Epithelial cell of umbilical artery (primary cell): Measurements from ENCODE around the gene RNF103. TPM values are rescaled to one million over a fixed set of nuclear protein-coding genes. Genes with fewer than 3 reads are reported as not detected.

Source experiments
- total RNA-seq: library from RNA; depleted of rRNA; stranded (reverse); fragments of >200 nt; gene quantifications from 2 replicates; pipeline ENCODE4 v1.2.3, GENCODE V29; 2014

Gene RNF103
- 15.3 and 23.3 TPM in 2 replicates for total RNA-seq

GRCh38 chr2:86623494-86624266 is at the start of gene RNF103:
TSS of gene RNF103 (minus strand) at chr2:86623865. CDS start at chr2:86622886, 979 bp downstream.

GRCh38 chr2:86562922-86563649 is 60.6 kb downstream of the RNF103 start, which contains the start of gene CHMP3:
TSS of gene CHMP3 (minus strand) at chr2:86563443. CDS start at chr2:86563348, 95 bp downstream.

Other genes starting within 250 kb of the RNF103 start
- gene KDM3A, start 182.5 kb downstream of the RNF103 start, total RNA-seq = 16.1 and 18.5 TPM in 2 replicates
- gene CHMP3, start 60.4 kb downstream of the RNF103 start, total RNA-seq = 50.7 and 50.9 TPM in 2 replicates
- 36.7 and 53.0 TPM in 2 replicates for gene RMND5A, start 96.4 kb upstream of the RNF103 start, total RNA-seq
- not detected in 2 replicates for gene CD8A, start 167.0 kb upstream of the RNF103 start, total RNA-seq
- gene CD8B, start 238.0 kb upstream of the RNF103 start, total RNA-seq = not detected in 2 replicates